SK-N-SH (cell line): Measurements from ENCODE around the gene MVB12B. TPM values are rescaled to one million over a fixed set of nuclear protein-coding genes. Genes with fewer than 3 reads are reported as not detected.

Experiments used
- CTCF ChIA-PET: fragments of 300-600, 350-600 bp; formaldehyde crosslinking; extraction: SDS; loops from one replicate; lab custom pipeline; 2021; lab: Yijun Ruan, JAX
- POLR2A ChIA-PET: fragments of 350-600 bp; sonication (Branson Sonifier 250); formaldehyde crosslinking; extraction: SDS; loops from one replicate; lab custom pipeline; 2020; ENCODE audit warnings: antibody characterized with exemption, inconsistent platforms; lab: Yijun Ruan, JAX
- DNase-seq: peaks from one replicate; pipeline ENCODE4 v3.0.0; 2012
- H2AFZ ChIP-seq: fragments of 200-600 bp; sonication (generic); 2 replicates; pipeline ENCODE4 v1.8.1; 2016; ENCODE audit warnings: antibody characterized with exemption, mild to moderate bottlenecking, low read depth
- H3F3A ChIP-seq: fragments of 200-600 bp; sonication (generic); replicated peaks from 2 replicates; pipeline ENCODE3; 2016; ENCODE audit warnings: antibody characterized with exemption, mild to moderate bottlenecking; ENCODE audit not compliant: insufficient read depth
- H3K27ac ChIP-seq, 2 experiments: fragments of 200-500 bp in 1 of 2; fragments of 200-600 bp in 1 of 2; sonication (Bioruptor generic) in 1 of 2; sonication (generic), shearing (Covaris generic) in 1 of 2; 2 replicates each; pipeline versions ENCODE4 v1.5.1 to v1.6.1; 2014 to 2016; ENCODE audit warnings: low read depth in 2 of 2, inconsistent platforms in 1 of 2, low read length in 1 of 2, mild to moderate bottlenecking in 1 of 2, mixed read lengths in 1 of 2
- H3K27me3 ChIP-seq: fragments of 200-600 bp; sonication (generic), shearing (Covaris generic); 2 replicates; pipeline ENCODE4 v1.6.1; 2016; ENCODE audit warnings: mixed run types; ENCODE audit not compliant: insufficient read depth
- H3K36me3 ChIP-seq, 2 experiments: fragments of 200-500 bp in 1 of 2; fragments of 200-600 bp in 1 of 2; sonication (Bioruptor generic) in 1 of 2; sonication (generic) in 1 of 2; replicated peaks in 1 of 2; 2 replicates each; pipeline versions ENCODE3 to v1.5.1; 2014 to 2016; ENCODE audit warnings: low read length in 1 of 2, mild to moderate bottlenecking in 1 of 2; ENCODE audit not compliant: insufficient read depth in 2 of 2, control insufficient read depth in 1 of 2
- H3K4me1 ChIP-seq, 2 experiments: fragments of 200-500 bp in 1 of 2; fragments of 200-600 bp in 1 of 2; sonication (Bioruptor generic) in 1 of 2; sonication (generic), shearing (Covaris generic) in 1 of 2; 2 replicates each; pipeline versions ENCODE4 v1.5.1 to v1.6.1; 2014 to 2016; ENCODE audit warnings: low read depth in 1 of 2, low read length in 1 of 2, mixed run types in 1 of 2; ENCODE audit not compliant: insufficient read depth in 2 of 2, control insufficient read depth in 1 of 2
- H3K4me2 ChIP-seq: fragments of 200-600 bp; sonication (generic), shearing (Covaris generic); 2 replicates; pipeline ENCODE4 v1.6.1; 2017; ENCODE audit warnings: mixed run types
- H3K4me3 ChIP-seq, 2 experiments: fragments of 200-500 bp in 1 of 2; fragments of 200-600 bp in 1 of 2; sonication (Bioruptor generic) in 1 of 2; sonication (generic), shearing (Covaris generic) in 1 of 2; 2 replicates each; pipeline versions ENCODE4 v1.5.1 to v1.8.1; 2014 to 2016; ENCODE audit warnings: low read depth in 2 of 2, inconsistent platforms in 1 of 2, low read length in 1 of 2, mild to moderate bottlenecking in 1 of 2, mixed read lengths in 1 of 2, moderate library complexity in 1 of 2
- H3K79me2 ChIP-seq: fragments of 200-600 bp; sonication (generic); 2 replicates; pipeline ENCODE4 v1.8.1; 2017; ENCODE audit warnings: mild to moderate bottlenecking; ENCODE audit not compliant: insufficient read depth
- H3K9ac ChIP-seq: fragments of 200-600 bp; sonication (generic); 2 replicates; pipeline ENCODE4 v1.6.1; 2017; ENCODE audit warnings: mixed run types
- H3K9me2 ChIP-seq: fragments of 200-600 bp; sonication (generic); 2 replicates; pipeline ENCODE4 v1.6.1; 2017; ENCODE audit warnings: mixed run types
- H3K9me3 ChIP-seq: fragments of 200-600 bp; sonication (generic); 2 replicates; pipeline ENCODE4 v1.6.1; 2017; ENCODE audit warnings: mixed run types, mild to moderate bottlenecking, moderate library complexity
- H4K20me1 ChIP-seq: fragments of 200-600 bp; sonication (generic); 2 replicates; pipeline ENCODE4 v1.6.1; 2017; ENCODE audit warnings: mild to moderate bottlenecking, mixed run types; ENCODE audit not compliant: insufficient read depth
- CTCF ChIP-seq: fragments of 200-600 bp; sonication (generic); IDR thresholded peaks from 2 replicates; pipeline ENCODE4 v1.6.1; 2017; ENCODE audit warnings: antibody characterized with exemption, mild to moderate bottlenecking, moderate library complexity
- EP300 ChIP-seq, 2 experiments: IDR thresholded peaks; 2 replicates each; pipeline versions ENCODE4 v1.4.0 to v1.6.1; 2012; ENCODE audit warnings: borderline replicate concordance in 1 of 2, low read depth in 1 of 2, low read length in 1 of 2
- FOSL2 ChIP-seq: IDR thresholded peaks from 2 replicates; pipeline ENCODE4 v1.4.0; 2012; ENCODE audit warnings: low read depth, mild to moderate bottlenecking, moderate library complexity, borderline replicate concordance
- GABPA ChIP-seq: IDR thresholded peaks from 2 replicates; pipeline ENCODE4 v1.4.0; 2012; ENCODE audit warnings: low read depth, mild to moderate bottlenecking
- NFIC ChIP-seq: IDR thresholded peaks from 2 replicates; pipeline ENCODE4 v1.4.0; 2012; ENCODE audit warnings: borderline replicate concordance
- PBX3 ChIP-seq: IDR thresholded peaks from 2 replicates; pipeline ENCODE4; 2012
- RCOR1 ChIP-seq: fragments of 150-350 bp; IDR thresholded peaks from 2 replicates; pipeline ENCODE4 v1.6.1; 2017; ENCODE audit warnings: antibody characterized with exemption, low read length
- REST ChIP-seq: IDR thresholded peaks from 2 replicates; pipeline ENCODE4 v1.6.1; 2012; ENCODE audit warnings: mild to moderate bottlenecking, low read depth, low read length, moderate library complexity
- TAF1 ChIP-seq: IDR thresholded peaks from 2 replicates; pipeline ENCODE4 v1.6.1; 2012; ENCODE audit warnings: low read depth, mild to moderate bottlenecking, low read length, moderate library complexity, borderline replicate concordance
- TCF12 ChIP-seq: IDR thresholded peaks from 2 replicates; pipeline ENCODE4 v1.4.0; 2012
- TEAD4 ChIP-seq: IDR thresholded peaks from 2 replicates; pipeline ENCODE4 v1.4.0; 2012; ENCODE audit warnings: mild to moderate bottlenecking, borderline replicate concordance; ENCODE audit not compliant: insufficient read depth
- USF1 ChIP-seq: IDR thresholded peaks from 2 replicates; pipeline ENCODE4 v1.4.0; 2012; ENCODE audit warnings: low read depth, borderline replicate concordance
- YY1 ChIP-seq: IDR thresholded peaks from 2 replicates; pipeline ENCODE4 v1.4.0; 2012; ENCODE audit warnings: low read depth, mild to moderate bottlenecking
- ZBTB33 ChIP-seq: IDR thresholded peaks from 2 replicates; pipeline ENCODE4 v1.4.0; 2012; ENCODE audit warnings: low read depth, borderline replicate concordance
- WGBS: methylation state at CpG from one replicate; pipeline ENCODE4 v1.1.6; 2017; ENCODE audit warnings: low lambda C conversion rate; 5-methylcytosine and 5-hydroxymethylcytosine counted together
- polyA plus RNA-seq, 3 experiments: library from polyadenylated mRNA; depleted of rRNA; stranded (reverse); fragments of >200 nt; gene quantifications; 2 replicates each; pipeline ENCODE4 v1.2.3, GENCODE V29; 2012
- TF ChIP-seq, protein P1 (sequence below): fragments of 150-350 bp; IDR thresholded peaks from 2 replicates; pipeline ENCODE4 v1.6.1; 2016; ENCODE audit warnings: mild to moderate bottlenecking, low read depth, low read length
- TF ChIP-seq, protein P2 (sequence below): IDR thresholded peaks from 2 replicates; pipeline ENCODE4 v1.4.0; 2012; ENCODE audit warnings: low read depth
- TF ChIP-seq, protein P3 (sequence below): fragments of 150-350 bp; IDR thresholded peaks from 2 replicates; pipeline ENCODE4 v1.6.1; 2017; ENCODE audit warnings: antibody characterized with exemption, low read length, low read depth, borderline replicate concordance

MVB12B gene
- polyA plus RNA-seq, 1 of the 3 experiments (the other 2 are of a cell fraction): 5.1 TPM

GRCh38 chr9:126412905-126413304 is 86.3 kb downstream of the MVB12B start:
- H3K27ac ChIP-seq: no peak overlapping the region
- H3K27me3 ChIP-seq: no peaks in the 10 kb centered on the region
- no peaks in the 10 kb centered on the region for H3K9me3 ChIP-seq
- H3K4me2 ChIP-seq: no peak overlapping the region
- peaks cover 0 to 7% of the 10 kb centered on the region in 2 experiments for H3K36me3 ChIP-seq
- H3K79me2 ChIP-seq: no peaks in the 10 kb centered on the region
- H3K9ac ChIP-seq: no peak overlapping the region
- 96% methylated on average over 3 of the region's 3 CpGs for WGBS
- no peaks in the 10 kb centered on the region for H3K9me2 ChIP-seq
- no peaks in the 10 kb centered on the region for H3K4me1 ChIP-seq
- H3F3A ChIP-seq: no peaks in the 10 kb centered on the region
- H3K4me3 ChIP-seq: no peak overlapping the region
- H2AFZ ChIP-seq: no peak overlapping the region
- ChIA-PET CTCF (interaction anchor here (1.2 to 1.5 kb wide), 2 partner anchors 14 to 79 kb away, joined by 4 to 6 read pairs; no protein-coding TSS in a partner anchor), POLR2A (no interaction called here)
- H4K20me1 ChIP-seq: no peaks in the 10 kb centered on the region
- DNase-seq: no peak
- TF ChIP-seq, protein P1, sequence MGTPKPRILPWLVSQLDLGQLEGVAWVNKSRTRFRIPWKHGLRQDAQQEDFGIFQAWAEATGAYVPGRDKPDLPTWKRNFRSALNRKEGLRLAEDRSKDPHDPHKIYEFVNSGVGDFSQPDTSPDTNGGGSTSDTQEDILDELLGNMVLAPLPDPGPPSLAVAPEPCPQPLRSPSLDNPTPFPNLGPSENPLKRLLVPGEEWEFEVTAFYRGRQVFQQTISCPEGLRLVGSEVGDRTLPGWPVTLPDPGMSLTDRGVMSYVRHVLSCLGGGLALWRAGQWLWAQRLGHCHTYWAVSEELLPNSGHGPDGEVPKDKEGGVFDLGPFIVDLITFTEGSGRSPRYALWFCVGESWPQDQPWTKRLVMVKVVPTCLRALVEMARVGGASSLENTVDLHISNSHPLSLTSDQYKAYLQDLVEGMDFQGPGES: no peak
- no peak for TF ChIP-seq ZBTB33
- TF ChIP-seq, protein P2, sequence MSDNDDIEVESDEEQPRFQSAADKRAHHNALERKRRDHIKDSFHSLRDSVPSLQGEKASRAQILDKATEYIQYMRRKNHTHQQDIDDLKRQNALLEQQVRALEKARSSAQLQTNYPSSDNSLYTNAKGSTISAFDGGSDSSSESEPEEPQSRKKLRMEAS: no peak
- TF ChIP-seq USF1: no peak
- no peak for TF ChIP-seq REST
- TF ChIP-seq FOSL2: no peak
- TF ChIP-seq PBX3: no peak
- no peak for TF ChIP-seq TCF12
- TF ChIP-seq TAF1: no peak
- no peak for TF ChIP-seq RCOR1
- TF ChIP-seq YY1: no peak
- TF ChIP-seq TEAD4: no peak
- no peak for TF ChIP-seq GABPA
- TF ChIP-seq, protein P3, sequence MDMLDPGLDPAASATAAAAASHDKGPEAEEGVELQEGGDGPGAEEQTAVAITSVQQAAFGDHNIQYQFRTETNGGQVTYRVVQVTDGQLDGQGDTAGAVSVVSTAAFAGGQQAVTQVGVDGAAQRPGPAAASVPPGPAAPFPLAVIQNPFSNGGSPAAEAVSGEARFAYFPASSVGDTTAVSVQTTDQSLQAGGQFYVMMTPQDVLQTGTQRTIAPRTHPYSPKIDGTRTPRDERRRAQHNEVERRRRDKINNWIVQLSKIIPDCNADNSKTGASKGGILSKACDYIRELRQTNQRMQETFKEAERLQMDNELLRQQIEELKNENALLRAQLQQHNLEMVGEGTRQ: no peak
- TF ChIP-seq CTCF: no peak
- no peak for TF ChIP-seq EP300 (IDR thresholded peaks at IDR 0.05; ENCODE audit: borderline replicate concordance in 1 of 2, low read depth in 1 of 2, low read length in 1 of 2)
- TF ChIP-seq NFIC: no peak
